ENCODE measurements around the gene PRR19.

- TF ChIP-seq CTCF (conservative IDR thresholded peaks at IDR 0.05; ENCODE audit: low read length) (no peak), EZH2phosphoT487 (IDR thresholded peaks at IDR 0.05; ENCODE audit: borderline replicate concordance) (no peak)
These were observed 28.3 kb downstream of the PRR19 start for GRCh38 chr19:42330241-42330711.
